H1 (cell line): ENCODE measurements around the gene ADAD2. TPM values are rescaled to one million over a fixed set of nuclear protein-coding genes. Genes with fewer than 3 reads are reported as not detected.

ENCODE experiments used
- CTCF ChIA-PET: fragments of 300-600 bp; sonication (Branson Sonifier 250); formaldehyde crosslinking; loops from one replicate; lab custom pipeline; 2021; ENCODE audit not compliant: partially characterized antibody; lab: Charles Lee
- POLR2A ChIA-PET: fragments of 300-600 bp; sonication (Branson Sonifier 250); formaldehyde crosslinking; loops from one replicate; lab custom pipeline; 2021; ENCODE audit warnings: inconsistent platforms; ENCODE audit not compliant: partially characterized antibody; lab: Charles Lee
- DNase-seq, 2 experiments: peaks; one replicate each; pipeline versions ENCODE4 v3.0.0 to v3.0.0-alpha.2; 2010 to 2022; ENCODE audit warnings: low spot score in 2 of 2, low read depth in 1 of 2, mixed read lengths in 1 of 2
- FAIRE-seq: peaks from 2 replicates; lab custom pipeline; 2011; peaks lifted over from hg19 to GRCh38; lab: Jason Lieb, UNC
- H2AFZ ChIP-seq: 2 replicates; pipeline ENCODE4 v1.8.1; 2012; ENCODE audit warnings: low read length, inconsistent platforms
- H2AK5ac ChIP-seq: 2 replicates; pipeline ENCODE4 v1.6.1; 2013; ENCODE audit warnings: low read depth, low read length
- H2BK120ac ChIP-seq: replicated peaks from 2 replicates; pipeline ENCODE3; 2013; ENCODE audit warnings: low read depth, low read length, inconsistent platforms
- H2BK12ac ChIP-seq: 2 replicates; pipeline ENCODE4 v1.6.1; 2013; ENCODE audit warnings: low read depth, low read length
- H2BK15ac ChIP-seq: 2 replicates; pipeline ENCODE4 v1.6.1; 2013; ENCODE audit warnings: low read length
- H2BK20ac ChIP-seq: 2 replicates; pipeline ENCODE4 v1.6.1; 2013; ENCODE audit warnings: low read length
- H2BK5ac ChIP-seq: 2 replicates; pipeline ENCODE4 v1.6.1; 2013; ENCODE audit warnings: low read depth, low read length
- H3K14ac ChIP-seq: 2 replicates; pipeline ENCODE4 v1.6.1; 2013; ENCODE audit warnings: inconsistent platforms; ENCODE audit not compliant: insufficient read length
- H3K18ac ChIP-seq: 2 replicates; pipeline ENCODE4 v1.6.1; 2013; ENCODE audit warnings: low read length; ENCODE audit errors: extremely low read depth
- H3K23ac ChIP-seq: 2 replicates; pipeline ENCODE4 v1.6.1; 2013; ENCODE audit warnings: inconsistent platforms; ENCODE audit not compliant: insufficient read length
- H3K23me2 ChIP-seq: 2 replicates; pipeline ENCODE4 v1.6.1; 2013; ENCODE audit warnings: low read depth, low read length
- H3K27ac ChIP-seq: 2 replicates; pipeline ENCODE4 v1.6.1; 2011; ENCODE audit warnings: low read depth, low read length, inconsistent platforms
- H3K27me3 ChIP-seq, 4 experiments: replicated peaks in 1 of 4; 1 replicate in 1 of 4; 2 replicates in 3 of 4; pipeline versions ENCODE4 v1.6.1 to v1.8.1; 2011 to 2013; ENCODE audit warnings: low read length in 3 of 4, mild to moderate bottlenecking in 3 of 4, inconsistent platforms in 2 of 4, mixed read lengths in 2 of 4, moderate library complexity in 1 of 4; ENCODE audit not compliant: control insufficient read depth in 3 of 4, insufficient read depth in 3 of 4; ENCODE audit errors: extremely low read depth in 1 of 4
- H3K36me3 ChIP-seq, 4 experiments: 2 replicates each; pipeline versions ENCODE4 v1.6.1 to v1.8.1; 2011 to 2013; ENCODE audit warnings: mild to moderate bottlenecking in 4 of 4, low read length in 3 of 4, moderate library complexity in 2 of 4, control low read depth in 1 of 4, inconsistent platforms in 1 of 4; ENCODE audit not compliant: insufficient read depth in 4 of 4, control insufficient read depth in 2 of 4
- H3K4ac ChIP-seq: replicated peaks from 2 replicates; pipeline ENCODE3; 2013; ENCODE audit warnings: low read length, low read depth, mixed read lengths, inconsistent platforms; ENCODE audit not compliant: insufficient read length
- H3K4me1 ChIP-seq, 4 experiments: replicated peaks in 1 of 4; 1 replicate in 1 of 4; 2 replicates in 3 of 4; pipeline versions ENCODE4 v1.6.1 to v1.8.1; 2011 to 2013; ENCODE audit warnings: low read length in 3 of 4, inconsistent platforms in 2 of 4, mixed read lengths in 1 of 4; ENCODE audit not compliant: insufficient read depth in 4 of 4, control insufficient read depth in 3 of 4
- H3K4me2 ChIP-seq, 2 experiments: 2 replicates each; pipeline versions ENCODE4 v1.6.1 to v1.8.1; 2011 to 2013; ENCODE audit warnings: low read depth in 2 of 2, low read length in 2 of 2, control low read depth in 1 of 2, inconsistent platforms in 1 of 2, mild to moderate bottlenecking in 1 of 2; ENCODE audit not compliant: insufficient read depth in 1 of 2
- H3K4me3 ChIP-seq, 4 experiments: fragments of 200-600, 300-600 bp in 1 of 4; sonication (generic), shearing (Covaris generic), sonication (Bioruptor Twin) in 1 of 4; 2 replicates each; pipeline versions ENCODE4 v1.5.1 to v1.8.1; 2011 to 2016; ENCODE audit warnings: low read length in 4 of 4, low read depth in 3 of 4, control low read depth in 2 of 4, inconsistent platforms in 2 of 4, mild to moderate bottlenecking in 2 of 4, mixed read lengths in 1 of 4, moderate library complexity in 1 of 4; ENCODE audit not compliant: insufficient read depth in 2 of 4; ENCODE audit errors: extremely low read depth in 1 of 4
- H3K56ac ChIP-seq: replicated peaks from 2 replicates; pipeline ENCODE3; 2013; ENCODE audit warnings: low read depth, mild to moderate bottlenecking, mixed read lengths, low read length, inconsistent platforms; ENCODE audit not compliant: insufficient read length
- H3K79me1 ChIP-seq: 2 replicates; pipeline ENCODE4 v1.6.1; 2013; ENCODE audit warnings: low read depth, low read length, control low read depth
- H3K79me2 ChIP-seq, 2 experiments: 2 replicates each; pipeline versions ENCODE4 v1.6.1 to v1.8.1; 2012 to 2013; ENCODE audit warnings: low read length in 2 of 2, mild to moderate bottlenecking in 2 of 2, inconsistent platforms in 1 of 2; ENCODE audit not compliant: insufficient read depth in 2 of 2, control insufficient read depth in 1 of 2
- H3K9ac ChIP-seq, 4 experiments: replicated peaks in 1 of 4; 1 replicate in 1 of 4; 2 replicates in 3 of 4; pipeline versions ENCODE4 v1.6.1 to v1.8.1; 2011 to 2013; ENCODE audit warnings: low read depth in 3 of 4, low read length in 3 of 4, control low read depth in 2 of 4, mild to moderate bottlenecking in 2 of 4, moderate library complexity in 2 of 4, inconsistent platforms in 1 of 4; ENCODE audit errors: extremely low read depth in 1 of 4
- H3K9me3 ChIP-seq, 2 experiments: 2 replicates each; pipeline versions ENCODE4 v1.6.1 to v1.8.1; 2012 to 2013; ENCODE audit warnings: mild to moderate bottlenecking in 2 of 2, moderate library complexity in 2 of 2, control low read depth in 1 of 2, inconsistent platforms in 1 of 2, low read depth in 1 of 2, low read length in 1 of 2, mixed read lengths in 1 of 2; ENCODE audit not compliant: insufficient read depth in 2 of 2
- H4K20me1 ChIP-seq, 2 experiments: replicated peaks in 1 of 2; 2 replicates each; pipeline versions ENCODE3 to v1.8.1; 2011 to 2013; ENCODE audit warnings: inconsistent platforms in 2 of 2, low read length in 2 of 2, mild to moderate bottlenecking in 1 of 2; ENCODE audit not compliant: insufficient read depth in 2 of 2, control insufficient read depth in 1 of 2
- H4K5ac ChIP-seq: 2 replicates; pipeline ENCODE4 v1.6.1; 2013; ENCODE audit warnings: low read length, low read depth, mixed read lengths, inconsistent platforms; ENCODE audit not compliant: insufficient read length
- H4K8ac ChIP-seq: 2 replicates; pipeline ENCODE4 v1.8.0; 2013; ENCODE audit warnings: mild to moderate bottlenecking, moderate library complexity, low read length, inconsistent platforms; ENCODE audit not compliant: insufficient read depth; ENCODE audit errors: extremely low read depth
- H4K91ac ChIP-seq: replicated peaks from 2 replicates; pipeline ENCODE3; 2013; ENCODE audit warnings: low read length, mixed read lengths, inconsistent platforms; ENCODE audit not compliant: insufficient read length
- BACH1 ChIP-seq: IDR thresholded peaks from 2 replicates; pipeline ENCODE4 v1.6.1; 2012; ENCODE audit warnings: low read length, improper control_type of control experiment
- BRCA1 ChIP-seq: IDR thresholded peaks from 2 replicates; pipeline ENCODE4 v1.6.1; 2012; ENCODE audit warnings: low read depth, low read length, improper control_type of control experiment
- CBX8 ChIP-seq: fragments of 300-800, 300-1000 bp; sonication (generic); IDR thresholded peaks from 2 replicates; pipeline ENCODE4 v1.7.1; 2016; ENCODE audit warnings: low read depth, low read length, borderline replicate concordance
- GABPA ChIP-seq: IDR thresholded peaks from 2 replicates; pipeline ENCODE4 v1.6.1; 2011; ENCODE audit warnings: mild to moderate bottlenecking, low read length, moderate library complexity, borderline replicate concordance; ENCODE audit not compliant: insufficient read depth
- PHF8 ChIP-seq: fragments of 200-600 bp; sonication (generic); conservative IDR thresholded peaks from 2 replicates; pipeline ENCODE4 v1.7.1; 2012; ENCODE audit warnings: low read depth, mild to moderate bottlenecking, inconsistent platforms, low read length, moderate library complexity
- SP2 ChIP-seq: IDR thresholded peaks from 2 replicates; pipeline ENCODE4 v1.6.1; 2012; ENCODE audit warnings: mild to moderate bottlenecking, low read length, inconsistent platforms
- TAF1 ChIP-seq: IDR thresholded peaks from 2 replicates; pipeline ENCODE4 v1.6.1; 2011; ENCODE audit warnings: mild to moderate bottlenecking, low read depth, low read length
- TBP ChIP-seq: IDR thresholded peaks from 2 replicates; pipeline ENCODE4 v1.6.1; 2011; ENCODE audit warnings: low read depth, low read length, improper control_type of control experiment
- WGBS, 2 experiments: shearing (Covaris generic) in 1 of 2; methylation state at CpG; one replicate each; pipeline versions ENCODE4 v1.1.6 to v1.1.7; 2013 to 2015; ENCODE audit warnings: low lambda C conversion rate in 2 of 2, mixed read lengths in 2 of 2, inconsistent platforms in 1 of 2, low coverage in 1 of 2, missing lambda C conversion rate in 1 of 2; ENCODE audit not compliant: insufficient replicate concordance in 2 of 2, insufficient coverage in 1 of 2, insufficient read length in 1 of 2; ENCODE audit errors: extremely low coverage in 1 of 2, missing lambda C conversion rate in 1 of 2; 5-methylcytosine and 5-hydroxymethylcytosine counted together
- polyA plus RNA-seq, 7 experiments: library from polyadenylated mRNA; depleted of rRNA in 3 of 7; stranded (reverse) in 5 of 7; unstranded in 2 of 7; fragments of >200 nt in 5 of 7; fragments of 200-250 nt in 2 of 7; gene quantifications; 1 replicate in 5 of 7; 2 replicates in 1 of 7; 4 replicates in 1 of 7; pipeline versions ENCODE4 v1.2.1 to v1.2.3, GENCODE V29; 2011 to 2013; ENCODE audit warnings: missing spikeins in 2 of 7, mixed read lengths in 2 of 7
- total RNA-seq: library from RNA; stranded (reverse); fragmentation: NEBNext Ultra II Directional; extraction: Animal tissue kit (Norgen Biotek cat#: 25700); gene quantifications from 2 replicates; pipeline ENCODE4 v1.2.1, GENCODE V29; 2021
- TF ChIP-seq, protein P1 (sequence below): IDR thresholded peaks from 2 replicates; pipeline ENCODE4 v1.6.1; 2012; ENCODE audit warnings: inconsistent platforms
- TF ChIP-seq, protein P2 (sequence below): IDR thresholded peaks from 2 replicates; pipeline ENCODE4 v1.6.1; 2011; ENCODE audit warnings: low read length, improper control_type of control experiment

ADAD2 gene
- total and polyA plus RNA-seq, 2 of the 8 experiments (the other 6 are each of a cell fraction or from before 2014, with no cell fraction given) = 1.2 to 1.3 TPM

DNA sequence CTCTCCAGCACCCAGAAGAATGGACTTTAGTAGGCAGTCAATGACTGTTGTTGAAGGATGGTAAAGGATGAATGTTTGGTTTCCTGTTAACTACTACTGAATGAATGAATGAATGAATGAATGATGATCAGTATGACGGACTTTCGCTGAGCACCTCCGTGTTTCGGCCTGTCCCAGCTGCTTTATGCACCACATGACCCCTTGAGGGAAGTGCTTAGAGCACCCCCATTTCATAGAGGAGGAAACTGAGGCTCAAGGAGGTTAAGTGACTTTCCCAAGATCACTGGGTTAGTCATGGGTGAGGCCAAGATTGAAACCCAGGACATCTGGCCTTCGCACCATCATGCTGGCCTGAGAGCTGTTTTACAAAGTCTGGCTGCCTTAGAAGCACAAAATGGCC lies 42.0 kb downstream of the ADAD2 start:
- POLR2A ChIA-PET = interaction anchor here (0.6 kb wide), 1 partner anchor 58 kb away, joined by 3 read pairs; no protein-coding TSS in a partner anchor
- H3K14ac ChIP-seq = no peak overlapping the region
- H2BK5ac ChIP-seq = no peak overlapping the region
- CTCF ChIA-PET = interaction anchor here (0.6 to 1.2 kb wide), 3 partner anchors 17 to 263 kb away, joined by 3 to 4 read pairs (median 3); no protein-coding TSS in a partner anchor
- H4K8ac ChIP-seq = no peak overlapping the region
- TF ChIP-seq PHF8 = no peak
- no peak for TF ChIP-seq BACH1
- TF ChIP-seq, protein P1, sequence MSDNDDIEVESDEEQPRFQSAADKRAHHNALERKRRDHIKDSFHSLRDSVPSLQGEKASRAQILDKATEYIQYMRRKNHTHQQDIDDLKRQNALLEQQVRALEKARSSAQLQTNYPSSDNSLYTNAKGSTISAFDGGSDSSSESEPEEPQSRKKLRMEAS = no peak
- TF ChIP-seq, protein P2, sequence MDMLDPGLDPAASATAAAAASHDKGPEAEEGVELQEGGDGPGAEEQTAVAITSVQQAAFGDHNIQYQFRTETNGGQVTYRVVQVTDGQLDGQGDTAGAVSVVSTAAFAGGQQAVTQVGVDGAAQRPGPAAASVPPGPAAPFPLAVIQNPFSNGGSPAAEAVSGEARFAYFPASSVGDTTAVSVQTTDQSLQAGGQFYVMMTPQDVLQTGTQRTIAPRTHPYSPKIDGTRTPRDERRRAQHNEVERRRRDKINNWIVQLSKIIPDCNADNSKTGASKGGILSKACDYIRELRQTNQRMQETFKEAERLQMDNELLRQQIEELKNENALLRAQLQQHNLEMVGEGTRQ = no peak
- no peak for TF ChIP-seq TBP
- TF ChIP-seq TAF1 = no peak
- TF ChIP-seq CBX8 = no peak
- no peak for TF ChIP-seq SP2
- TF ChIP-seq GABPA = no peak
- TF ChIP-seq BRCA1 = no peak
- H3K79me2 ChIP-seq = no peaks in the 10 kb centered on the region
- H3K56ac ChIP-seq = no peak overlapping the region
- H3K4me1 ChIP-seq = peaks cover 0 to 9% (median 5%) of the 10 kb centered on the region in 4 experiments; a peak in 6 of 7 replicates
- no peaks in the 10 kb centered on the region for H4K20me1 ChIP-seq
- H3K4ac ChIP-seq = no peak overlapping the region
- H2AFZ ChIP-seq = no peak overlapping the region
- H3K23me2 ChIP-seq = no peaks in the 10 kb centered on the region
- H4K5ac ChIP-seq = no peak overlapping the region
- no peak overlapping the region for H3K18ac ChIP-seq
- H3K9me3 ChIP-seq = no peaks in the 10 kb centered on the region
- 84% methylated on average over 5 of the region's 5 CpGs; no CpG with 5 or more reads in 1 of the 2 experiments for WGBS, 2 experiments
- H3K79me1 ChIP-seq = no peaks in the 10 kb centered on the region
- H3K4me3 ChIP-seq = no peak overlapping the region
- no peak overlapping the region for H4K91ac ChIP-seq
- no peak overlapping the region for H3K4me2 ChIP-seq
- no peaks in the 10 kb centered on the region for H3K36me3 ChIP-seq
- FAIRE-seq (no peak), DNase-seq (no peak)
- no peak overlapping the region; the same call in 1 of the 2 replicates for H2AK5ac ChIP-seq
- no peak overlapping the region for H3K23ac ChIP-seq
- H3K9ac ChIP-seq = no peak overlapping the region
- no peak overlapping the region for H2BK20ac ChIP-seq
- H2BK12ac ChIP-seq = no peak overlapping the region
- H3K27ac ChIP-seq = no peak overlapping the region
- H3K27me3 ChIP-seq = no peaks in the 10 kb centered on the region
- H2BK15ac ChIP-seq = no peak overlapping the region
- H2BK120ac ChIP-seq = no peak overlapping the region
